ENCODE data around the gene SPEF1. TPM values are rescaled to one million over a fixed set of nuclear protein-coding genes. Genes with fewer than 3 reads are reported as not detected.
A peak's percentile ranks its signal among the peaks of the same experiment; 100 is the strongest.

Gene SPEF1
- total RNA-seq, 1 experiment from 2014 or later, result 0.24 TPM

- H3K4me3 Mint-ChIP-seq, result peak overlapping the region; percentile 91 to 97
- peaks cover 16 to 18% of the 10 kb centered on the region in 2 experiments for H3K4me1 Mint-ChIP-seq
- H3K56ac ChIP-seq (ENCODE audit: insufficient read length, low read depth, low read length), result no peak overlapping the region
- no peak overlapping the region for H2BK120ac ChIP-seq (ENCODE audit: low read depth, low read length, poor library complexity, severe bottlenecking)
- peaks cover 20% of the 10 kb centered on the region for H3K23me2 ChIP-seq (ENCODE audit: insufficient read length, low read depth, low read length, poor library complexity, severe bottlenecking)
- no peak overlapping the region for H2AK5ac ChIP-seq (ENCODE audit: insufficient read length, low read length)
- H3T11ph ChIP-seq (ENCODE audit: low read length), result no peak overlapping the region
- H3K4me2 ChIP-seq (ENCODE audit: insufficient read depth, insufficient read length, low read length), result peak overlapping the region; percentile 85
- H2AFZ ChIP-seq (ENCODE audit: low read length), result no peak overlapping the region
- no peaks in the 10 kb centered on the region for H3K27me3 ChIP-seq (ENCODE audit: insufficient read depth, low read length)
- no CpG with 5 or more reads among the region's 9 CpGs for whole genome bisulfite sequencing (ENCODE audit: extremely low coverage, insufficient read length, low lambda C conversion rate)
- no peaks in the 10 kb centered on the region for H3K4me1 ChIP-seq (ENCODE audit: insufficient read depth, low read length)
- DNase-seq, result no peak
- H4K20me1 ChIP-seq (ENCODE audit: control insufficient read depth, insufficient read depth, insufficient read length), result no peaks in the 10 kb centered on the region
- no peak overlapping the region for H3K18ac ChIP-seq (ENCODE audit: insufficient read length, low read depth, low read length)
- H4K8ac ChIP-seq (replicated peaks; ENCODE audit: insufficient read length, low read depth, low read length), result no peak overlapping the region
- no peak overlapping the region for H3K14ac ChIP-seq (ENCODE audit: insufficient read depth, low read length)
- peaks cover 14% of the 10 kb centered on the region for H3K27me3 Mint-ChIP-seq (ENCODE audit: low read depth)
- no peak overlapping the region for H4K5ac ChIP-seq (ENCODE audit: insufficient read length, low read depth, low read length)
- no peak overlapping the region for H2BK15ac ChIP-seq (ENCODE audit: low read depth, low read length)
- no peak for TF ChIP-seq CTCF (conservative IDR thresholded peaks at IDR 0.05)
- no peak overlapping the region for H3K9ac ChIP-seq (ENCODE audit: extremely low read depth, insufficient read length, low read length)
- no peaks in the 10 kb centered on the region for H3K9me3 ChIP-seq (ENCODE audit: control insufficient read depth, low read depth, low read length)
- no peaks in the 10 kb centered on the region for H3K79me1 ChIP-seq (ENCODE audit: insufficient read depth, low read depth, low read length, poor library complexity, severe bottlenecking)
- H2BK20ac ChIP-seq (ENCODE audit: low read depth, low read length, poor library complexity, severe bottlenecking), result no peak overlapping the region
- no peak overlapping the region for H3K27ac Mint-ChIP-seq
- no peaks in the 10 kb centered on the region; a peak in 1 of 5 replicates for H3K9me3 Mint-ChIP-seq
- no peaks in the 10 kb centered on the region for H3K79me2 ChIP-seq (ENCODE audit: insufficient read depth, low read length)
- H2BK5ac ChIP-seq (ENCODE audit: insufficient read length, low read length), result no peak overlapping the region
- peaks cover 3 to 7% (median 5%) of the 10 kb centered on the region in 3 experiments; a peak in 5 of 7 replicates for H3K36me3 Mint-ChIP-seq (ENCODE audit: insufficient read depth in 1 of 3, low read depth in 3 of 3)
- H2BK12ac ChIP-seq (ENCODE audit: insufficient read length, low read depth, low read length), result no peak overlapping the region
- H3K27ac ChIP-seq (ENCODE audit: insufficient read length, low read depth, low read length), result no peak overlapping the region
- no peak overlapping the region for H3K23ac ChIP-seq (ENCODE audit: insufficient read length, low read depth, low read length)
- H3K4ac ChIP-seq (ENCODE audit: low read depth, low read length), result no peak overlapping the region
- H4K91ac ChIP-seq (ENCODE audit: insufficient read length, low read depth, low read length), result no peak overlapping the region
These were observed 14.7 kb downstream of the SPEF1 start for GRCh38 chr20:3766422-3767109.

All from H9 (cell line).